Measurements from ENCODE around the gene LDAH.

LDAH gene

GRCh38 chr2:20665243-20666004 lies 157.5 kb downstream of the LDAH start:
- DNase-seq = no peak

- no peak for DNase-seq
Observed at GRCh38 chr2:20664431-20665242, 158.3 kb downstream of the LDAH start.

GRCh38 chr2:20664071-20664390 lies 158.9 kb downstream of the LDAH start:
- DNase-seq = no peak

- no peak for DNase-seq
Observed at GRCh38 chr2:20663196-20664070, 159.5 kb downstream of the LDAH start.

GRCh38 chr2:20662308-20662937 lies 160.5 kb downstream of the LDAH start:
- no peak for DNase-seq

GRCh38 chr2:20661421-20662307 lies 161.2 kb downstream of the LDAH start:
- no peak for DNase-seq

GRCh38 chr2:20660506-20661420 lies 162.1 kb downstream of the LDAH start:
- no peak for DNase-seq

- DNase-seq = no peak
Observed at GRCh38 chr2:20657522-20658235, 165.2 kb downstream of the LDAH start.

GRCh38 chr2:20656561-20656960 lies 166.3 kb downstream of the LDAH start:
- no peak for DNase-seq

GRCh38 chr2:20654535-20654813 lies 168.4 kb downstream of the LDAH start:
- no peak for DNase-seq

GRCh38 chr2:20653695-20654534 lies 169.0 kb downstream of the LDAH start:
- no peak for DNase-seq

- DNase-seq = no peak
Observed at GRCh38 chr2:20652673-20653575, 170.0 kb downstream of the LDAH start.

- DNase-seq = no peak
Observed at GRCh38 chr2:20652141-20652540, 170.8 kb downstream of the LDAH start.

- DNase-seq = no peak
Observed at GRCh38 chr2:20651731-20652099, 171.2 kb downstream of the LDAH start.

GRCh38 chr2:20650877-20651730 lies 171.8 kb downstream of the LDAH start, which contains the start of gene HS1BP3:
TSS of gene HS1BP3 (minus strand) at chr2:20651098. CDS start at chr2:20651063, 35 bp downstream.
- no peak for DNase-seq

- no peak for DNase-seq
Observed at GRCh38 chr2:20650393-20650876, 172.5 kb downstream of the LDAH start.

- no peak for DNase-seq
Observed at GRCh38 chr2:20649976-20650375, 172.9 kb downstream of the LDAH start.
